HEK293 (cell line): ENCODE results near the gene TMEM131L.

Experiments used
- AEBP2 ChIP-seq: fragments of 450-650 bp; formaldehyde crosslinking; IDR thresholded peaks from 2 replicates; pipeline ENCODE4 v1.5.1; 2016; ENCODE audit warnings: missing biosample characterization, missing genetic modification characterization, borderline replicate concordance
- GLI2 ChIP-seq: fragments of 450-650 bp; formaldehyde crosslinking; IDR thresholded peaks from 2 replicates; pipeline ENCODE4; 2017; ENCODE audit warnings: missing biosample characterization, missing genetic modification characterization, low read depth, borderline replicate concordance
- GLIS1 ChIP-seq: fragments of 450-650 bp; formaldehyde crosslinking; IDR thresholded peaks from 2 replicates; pipeline ENCODE4 v1.5.1; 2016; ENCODE audit warnings: missing biosample characterization, missing genetic modification characterization
- INSM2 ChIP-seq: fragments of 450-650 bp; formaldehyde crosslinking; IDR thresholded peaks from 2 replicates; pipeline ENCODE4 v1.5.1; 2016; ENCODE audit warnings: missing biosample characterization, missing genetic modification characterization
- KLF8 ChIP-seq: fragments of 450-650 bp; formaldehyde crosslinking; IDR thresholded peaks from 2 replicates; pipeline ENCODE4 v1.5.1; 2016; ENCODE audit warnings: missing biosample characterization, missing genetic modification characterization
- MEIS1 ChIP-seq: sonication (generic); formaldehyde crosslinking; IDR thresholded peaks from 2 replicates; pipeline ENCODE4 v1.8.1; 2022; ENCODE audit warnings: missing genetic modification reagents, mild to moderate bottlenecking, borderline replicate concordance
- OSR2 ChIP-seq: fragments of 450-650 bp; formaldehyde crosslinking; IDR thresholded peaks from 2 replicates; pipeline ENCODE4 v1.5.1; 2016; ENCODE audit warnings: missing biosample characterization, missing genetic modification characterization
- PRDM6 ChIP-seq: fragments of 450-650 bp; formaldehyde crosslinking; IDR thresholded peaks from 2 replicates; pipeline ENCODE4 v1.5.1; 2017; ENCODE audit warnings: missing biosample characterization, missing genetic modification characterization
- SALL2 ChIP-seq: fragments of 450-650 bp; formaldehyde crosslinking; IDR thresholded peaks from 2 replicates; pipeline ENCODE4 v1.5.0; 2017; ENCODE audit warnings: missing biosample characterization, mild to moderate bottlenecking, missing genetic modification characterization, borderline replicate concordance
- SCRT1 ChIP-seq: fragments of 450-650 bp; formaldehyde crosslinking; IDR thresholded peaks from 2 replicates; pipeline ENCODE4 v1.5.1; 2016; ENCODE audit warnings: missing biosample characterization, missing genetic modification characterization, borderline replicate concordance
- WT1 ChIP-seq: fragments of 450-650 bp; formaldehyde crosslinking; IDR thresholded peaks from 2 replicates; pipeline ENCODE4 v1.5.1; 2016; ENCODE audit warnings: missing biosample characterization, missing genetic modification characterization
- ZBTB17 ChIP-seq: fragments of 450-650 bp; formaldehyde crosslinking; IDR thresholded peaks from 2 replicates; pipeline ENCODE4 v1.5.1; 2016; ENCODE audit warnings: missing biosample characterization, missing genetic modification characterization
- ZBTB20 ChIP-seq: fragments of 450-650 bp; formaldehyde crosslinking; IDR thresholded peaks from 2 replicates; pipeline ENCODE4 v1.5.1; 2016; ENCODE audit warnings: missing biosample characterization, missing genetic modification characterization
- ZBTB21 ChIP-seq: fragments of 450-650 bp; formaldehyde crosslinking; IDR thresholded peaks from 2 replicates; pipeline ENCODE4 v1.5.1; 2017; ENCODE audit warnings: missing biosample characterization, missing genetic modification characterization
- ZBTB44 ChIP-seq: fragments of 450-650 bp; IDR thresholded peaks from 2 replicates; pipeline ENCODE4 v1.5.1; 2018; ENCODE audit warnings: missing biosample characterization, mild to moderate bottlenecking, missing genetic modification characterization
- ZEB2 ChIP-seq: fragments of 450-650 bp; formaldehyde crosslinking; IDR thresholded peaks from 2 replicates; pipeline ENCODE4 v1.5.1; 2016; ENCODE audit warnings: missing biosample characterization, missing genetic modification characterization
- ZFP3 ChIP-seq: fragments of 450-650 bp; formaldehyde crosslinking; IDR thresholded peaks from 2 replicates; pipeline ENCODE4 v1.5.1; 2016; ENCODE audit warnings: low read depth, missing biosample characterization, missing genetic modification characterization
- ZNF138 ChIP-seq: fragments of 450-650 bp; formaldehyde crosslinking; IDR thresholded peaks from 2 replicates; pipeline ENCODE4 v1.5.1; 2016; ENCODE audit warnings: missing biosample characterization, missing genetic modification characterization, borderline replicate concordance
- ZNF140 ChIP-seq: fragments of 450-650 bp; formaldehyde crosslinking; IDR thresholded peaks from 2 replicates; pipeline ENCODE4 v1.5.1; 2016; ENCODE audit warnings: missing biosample characterization, missing genetic modification characterization
- ZNF274 ChIP-seq, 2 experiments: fragments of 200-500 bp in 1 of 2; fragments of 450-650 bp in 1 of 2; sonication (Bioruptor generic) in 1 of 2; formaldehyde crosslinking in 1 of 2; IDR thresholded peaks; 2 replicates each; pipeline versions ENCODE4 v1.5.1 to v1.6.1; 2014 to 2016; ENCODE audit warnings: borderline replicate concordance in 1 of 2, inconsistent platforms in 1 of 2, low read length in 1 of 2, missing biosample characterization in 1 of 2, missing genetic modification characterization in 1 of 2
- ZNF292 ChIP-seq: fragments of 450-650 bp; formaldehyde crosslinking; IDR thresholded peaks from 2 replicates; pipeline ENCODE4 v1.5.1; 2016; ENCODE audit warnings: low read depth, missing biosample characterization, missing genetic modification characterization, borderline replicate concordance
- ZNF391 ChIP-seq: fragments of 450-650 bp; formaldehyde crosslinking; IDR thresholded peaks from 2 replicates; pipeline ENCODE4 v1.5.1; 2016; ENCODE audit warnings: low read depth, missing biosample characterization, missing genetic modification characterization, borderline replicate concordance
- ZNF501 ChIP-seq: fragments of 450-650 bp; formaldehyde crosslinking; IDR thresholded peaks from 2 replicates; pipeline ENCODE4 v1.5.1; 2016; ENCODE audit warnings: missing biosample characterization, missing genetic modification characterization
- ZNF513 ChIP-seq: fragments of 450-650 bp; IDR thresholded peaks from 2 replicates; pipeline ENCODE4 v1.5.1; 2018; ENCODE audit warnings: missing biosample characterization, missing genetic modification characterization
- ZNF585B ChIP-seq: fragments of 450-650 bp; formaldehyde crosslinking; IDR thresholded peaks from 2 replicates; pipeline ENCODE4 v1.5.1; 2016; ENCODE audit warnings: missing biosample characterization, missing genetic modification characterization
- ZNF624 ChIP-seq: fragments of 450-650 bp; formaldehyde crosslinking; IDR thresholded peaks from 2 replicates; pipeline ENCODE4 v1.5.1; 2017; ENCODE audit warnings: missing biosample characterization, missing genetic modification characterization
- ZNF629 ChIP-seq: fragments of 450-650 bp; formaldehyde crosslinking; IDR thresholded peaks from 2 replicates; pipeline ENCODE4 v1.5.1; 2017; ENCODE audit warnings: missing biosample characterization, missing genetic modification characterization
- ZNF677 ChIP-seq: fragments of 450-650 bp; IDR thresholded peaks from 2 replicates; pipeline ENCODE4 v1.5.0; 2018; ENCODE audit warnings: missing biosample characterization, mild to moderate bottlenecking, missing genetic modification characterization, moderate library complexity
- ZNF692 ChIP-seq: fragments of 450-650 bp; formaldehyde crosslinking; IDR thresholded peaks from 2 replicates; pipeline ENCODE4 v1.5.1; 2016; ENCODE audit warnings: missing biosample characterization, missing genetic modification characterization

Gene TMEM131L

GRCh38 chr4:153448003-153448731 is 18.0 kb upstream of the TMEM131L start (continued):
- TF ChIP-seq ZNF140 (tag by site-specific recombination) (no peak), ZNF692 (tag by site-specific recombination) (no peak), ZBTB44 (tag by site-specific recombination) (0 out of 2 replicates have a peak, but pooled peaks have one; percentile 0), ZNF138 (tag by site-specific recombination) (no peak), ZBTB17 (0 out of 2 replicates have a peak, but pooled peaks have one; percentile 11), ZNF292 (tag by site-specific recombination) (no peak), SCRT1 (tag by site-specific recombination) (no peak; the same call in 1 of the 2 replicates), ZEB2 (tag by site-specific recombination) (peak; percentile 59), KLF8 (tag by site-specific recombination) (0 out of 2 replicates have a peak, but pooled peaks have one; percentile 14), WT1 (tag by site-specific recombination) (peak; percentile 89), ZNF391 (tag by site-specific recombination) (peak; percentile 57; the same call in 1 of the 2 replicates), ZNF513 (no peak), ZNF624 (tag by site-specific recombination) (no peak), ZFP3 (tag by site-specific recombination) (0 out of 2 replicates have a peak, but pooled peaks have one; percentile 12), ZNF501 (tag by site-specific recombination) (no peak), MEIS1 (CRISPR knock-in tag) (no peak), GLIS1 (tag by site-specific recombination) (0 out of 2 replicates have a peak, but pooled peaks have one; percentile 13), ZNF677 (no peak), AEBP2 (tag by site-specific recombination) (no peak), SALL2 (tag by site-specific recombination) (no peak), ZNF629 (peak; percentile 69), PRDM6 (tag by site-specific recombination) (peak; percentile 85), INSM2 (tag by site-specific recombination) (peak; percentile 77; the same call in 1 of the 2 replicates), ZNF585B (tag by site-specific recombination) (no peak), ZNF274 (IDR thresholded peaks at IDR 0.05; ENCODE audit: low read length) (no peak), ZNF274 (tag by site-specific recombination; IDR thresholded peaks at IDR 0.05; ENCODE audit: borderline replicate concordance) (no peak), ZBTB21 (tag by site-specific recombination) (no peak), OSR2 (tag by site-specific recombination) (peak; percentile 83), GLI2 (tag by site-specific recombination) (peak; percentile 56; the same call in 1 of the 2 replicates), ZBTB20 (tag by site-specific recombination) (peak; percentile 24; the same call in 1 of the 2 replicates)
